GM18526 (cell line): ENCODE results near the gene DMWD.

Source experiments
- POLR2A ChIP-seq: IDR thresholded peaks from 3 replicates; pipeline ENCODE4 v1.6.1; 2011; ENCODE audit not compliant: insufficient read length; ENCODE audit errors: extremely low read depth

The DMWD gene

DNA sequence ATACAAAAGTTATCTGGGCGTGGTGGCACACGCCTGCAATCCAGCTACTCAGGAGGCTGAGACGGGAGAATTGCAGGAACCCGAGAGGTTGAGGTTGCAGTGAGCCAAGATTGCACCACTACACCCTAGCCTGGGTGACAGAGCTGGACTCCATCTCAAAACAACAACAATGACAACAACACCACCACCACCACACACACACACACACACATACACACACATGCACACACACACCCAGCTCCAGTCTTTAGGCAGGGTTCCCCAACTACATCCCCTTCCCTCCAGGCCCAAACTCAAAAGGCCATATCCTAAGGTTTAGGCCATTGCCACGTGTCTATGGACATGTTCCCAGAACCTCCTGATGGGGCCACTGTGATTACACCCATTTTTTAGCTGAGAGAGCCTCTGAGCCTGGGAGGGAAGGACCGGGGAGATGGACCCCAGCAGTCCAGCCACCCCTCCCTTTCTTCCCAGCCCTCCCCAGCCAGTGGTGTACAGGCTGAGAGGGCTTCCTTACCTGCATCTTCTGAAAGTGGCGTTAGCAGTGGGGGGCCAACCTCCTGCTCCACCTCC, 9.0 kb upstream of the DMWD start:
- no peak for TF ChIP-seq POLR2A

GRCh38 chr19:45800070-45800553, 7.5 kb upstream of the DMWD start:
- TF ChIP-seq POLR2A: no peak

GRCh38 chr19:45798995-45799517, 6.4 kb upstream of the DMWD start:
- no peak for TF ChIP-seq POLR2A

DNA sequence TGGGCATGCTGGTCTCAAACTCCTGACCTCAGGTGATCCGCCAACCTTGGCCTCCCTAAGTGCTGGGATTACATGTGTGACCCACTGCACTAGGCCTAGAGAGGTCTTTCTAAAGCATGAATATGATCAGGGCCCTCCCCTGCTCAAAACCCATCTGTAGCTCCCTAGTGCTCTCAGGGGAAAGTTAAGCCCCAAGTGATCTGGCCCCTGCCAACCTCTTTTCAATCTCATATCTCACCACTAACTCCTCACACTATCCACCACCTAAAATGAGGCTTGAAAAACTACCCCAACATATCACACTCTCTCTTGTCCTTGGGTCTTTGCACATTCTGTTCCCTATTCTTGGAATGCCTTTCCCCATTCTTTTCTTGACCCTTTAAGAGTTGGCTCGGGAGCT, 2.0 kb upstream of the DMWD start:
- no peak for TF ChIP-seq POLR2A

- no peak for TF ChIP-seq POLR2A
These were observed 1.2 kb upstream of the DMWD start for GRCh38 chr19:45793876-45794275.

DNA sequence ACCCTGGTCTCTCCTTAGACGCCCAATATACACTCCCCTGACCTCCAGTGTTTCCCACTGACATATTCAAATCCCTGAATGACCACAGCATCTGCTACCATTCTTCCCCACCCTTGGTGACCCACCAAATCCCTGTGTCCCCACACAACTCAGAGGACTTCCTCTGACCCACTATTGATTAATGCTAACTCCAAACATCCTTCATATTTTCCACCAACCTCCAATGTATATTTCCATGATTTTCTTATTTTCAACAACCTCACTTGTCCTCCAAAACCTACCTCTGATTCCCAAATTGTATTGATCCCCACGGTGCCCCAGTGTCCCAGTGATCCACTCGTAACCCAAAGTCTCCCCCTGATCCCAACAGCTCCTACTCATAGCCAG, 526 bp upstream of the DMWD start:
- TF ChIP-seq POLR2A: no peak

DNA sequence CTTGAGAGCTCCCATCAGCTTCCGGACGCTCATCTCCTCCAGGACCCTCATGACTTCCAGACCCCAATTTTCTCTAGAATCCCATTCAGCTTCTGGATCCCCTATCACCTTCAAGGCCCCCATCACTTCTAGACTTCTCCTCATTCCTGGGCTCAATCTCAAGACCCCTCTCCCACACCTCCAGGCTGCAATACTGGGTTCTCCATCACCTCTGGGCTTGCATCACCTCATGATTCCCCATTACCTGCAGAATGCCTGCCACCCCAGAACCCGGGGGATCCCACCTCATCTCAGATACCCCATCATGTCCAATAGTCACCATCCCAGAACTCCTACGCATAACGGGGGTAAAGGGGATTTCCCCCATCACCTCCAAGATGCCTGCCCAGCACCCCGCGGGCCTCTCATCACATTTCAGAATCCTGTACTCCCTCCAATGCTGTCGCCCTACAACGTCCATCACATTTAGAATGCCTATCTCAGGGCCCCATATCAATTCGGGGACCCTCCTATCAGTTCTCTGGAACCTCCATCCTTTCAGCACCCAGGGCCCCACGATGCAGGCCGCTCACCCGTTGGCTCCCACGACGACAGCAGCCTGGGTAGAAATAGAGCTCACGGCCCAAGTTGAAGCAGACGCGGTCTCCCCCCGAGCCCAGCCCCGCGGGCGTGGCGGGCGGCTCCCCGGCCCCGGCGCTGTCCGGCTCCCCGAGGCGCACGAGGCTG, 738 bp downstream of the DMWD start:
- no peak for TF ChIP-seq POLR2A

- no peak for TF ChIP-seq POLR2A
These were observed 1.7 kb downstream of the DMWD start for GRCh38 chr19:45790942-45791341.

DNA sequence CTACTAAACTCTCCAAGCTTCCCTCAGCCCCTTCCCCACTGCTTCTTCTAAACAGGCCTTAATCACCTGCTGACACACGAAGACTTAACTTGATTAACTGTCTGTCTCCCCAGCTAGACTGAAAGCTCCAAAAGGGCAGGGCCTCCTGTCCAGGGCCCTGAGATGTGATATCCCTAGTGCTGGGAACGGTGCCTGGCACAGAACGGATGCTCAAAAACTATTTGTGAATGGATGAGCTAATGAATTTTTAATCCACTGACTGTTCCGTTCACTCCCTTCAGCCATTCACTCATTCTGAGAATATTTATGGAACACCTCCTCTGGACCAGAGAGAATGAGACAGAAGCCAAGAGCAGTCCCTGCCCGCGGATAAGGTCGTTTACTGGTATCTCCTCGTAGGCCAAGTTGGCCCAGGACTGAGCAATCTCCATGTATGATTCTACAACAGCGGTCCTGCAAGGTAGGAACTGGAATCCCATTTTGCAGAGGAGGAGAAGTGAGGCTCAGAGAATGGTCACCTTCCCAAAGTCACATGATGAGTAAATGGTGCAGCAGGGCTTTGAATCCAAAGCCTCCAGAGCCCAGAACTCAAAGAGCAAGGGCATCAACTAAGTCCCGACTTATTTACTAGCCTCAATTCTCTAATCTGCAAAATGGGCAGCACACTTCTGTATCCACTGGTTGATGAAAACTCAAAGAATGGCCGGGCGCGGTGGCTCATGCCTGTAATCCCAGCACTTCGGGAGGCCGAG, 3.4 kb downstream of the DMWD start:
- TF ChIP-seq POLR2A: no peak

- TF ChIP-seq POLR2A: no peak
These were observed 6.1 kb downstream of the DMWD start for GRCh38 chr19:45786533-45786894.

- no peak for TF ChIP-seq POLR2A
These were observed 6.7 kb downstream of the DMWD start for GRCh38 chr19:45785781-45786532.

GRCh38 chr19:45785097-45785496, 7.5 kb downstream of the DMWD start:
- no peak for TF ChIP-seq POLR2A

GRCh38 chr19:45784096-45784495, 8.5 kb downstream of the DMWD start:
- no peak for TF ChIP-seq POLR2A

DNA sequence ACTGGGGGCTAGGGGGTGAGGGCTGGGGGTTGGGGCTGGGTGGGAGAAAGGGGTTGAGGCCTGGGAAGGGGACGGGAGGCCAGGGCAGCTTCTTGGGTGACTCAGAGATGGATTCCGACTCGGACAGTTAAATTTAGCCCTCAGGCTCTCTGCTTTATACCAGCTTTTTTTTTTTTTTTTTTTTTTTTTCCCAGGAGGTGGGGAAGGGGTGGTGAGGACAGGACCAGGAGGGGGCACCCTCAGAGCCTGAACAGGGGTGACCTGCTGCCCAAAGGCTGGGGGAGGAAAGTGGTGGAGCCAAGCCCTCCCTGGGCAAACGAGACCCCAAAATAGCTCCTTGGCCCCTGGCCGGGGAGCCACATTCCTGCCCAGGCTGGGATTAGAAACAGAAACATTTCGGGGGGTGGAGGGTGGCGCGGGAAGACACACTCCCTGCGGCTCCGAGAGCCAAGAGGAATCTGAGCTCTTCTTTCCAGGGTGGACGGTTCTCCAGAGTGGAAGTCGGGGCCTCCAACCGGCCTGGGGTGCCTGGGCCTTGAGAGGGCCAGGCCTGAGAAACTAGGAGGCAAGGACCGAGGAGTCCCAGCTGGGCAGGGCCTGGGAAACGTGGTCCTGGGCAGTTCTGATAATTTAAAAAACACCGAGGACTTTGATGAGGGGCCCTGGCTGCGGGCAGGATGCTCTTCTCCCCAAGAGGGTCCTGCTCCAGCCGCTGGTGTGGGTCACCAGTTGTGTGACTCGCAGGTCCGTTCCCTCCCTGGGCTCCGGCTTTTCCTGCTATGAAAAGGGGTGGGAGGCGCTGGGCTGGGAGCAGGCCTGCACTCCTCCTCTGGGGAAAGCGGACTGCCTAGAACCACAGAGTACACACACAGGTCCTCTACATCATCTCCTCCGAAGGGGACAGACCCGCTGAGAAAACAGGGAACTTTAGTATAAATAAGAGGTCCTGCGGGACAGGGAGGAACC, 9.5 kb downstream of the DMWD start:
- TF ChIP-seq POLR2A: no peak
